Measurements from ENCODE around the gene HASPIN.

GRCh38 chr17:3689262-3690093, 34.2 kb upstream of the HASPIN start:
- TF ChIP-seq SUZ12 (IDR thresholded peaks at IDR 0.05; ENCODE audit: low read length) (no peak), CTCF (IDR thresholded peaks at IDR 0.05; ENCODE audit: control extremely low read depth in 1 of 3, insufficient read depth in 1 of 3, low read depth in 1 of 3, low read length in 3 of 3) (no peak), EZH2 (IDR thresholded peaks at IDR 0.05; ENCODE audit: low read depth, low read length, severe bottlenecking) (no peak), CHD2 (IDR thresholded peaks at IDR 0.05; ENCODE audit: low read length) (no peak), TAF1 (IDR thresholded peaks at IDR 0.05; ENCODE audit: low read depth, low read length) (no peak), JUN (IDR thresholded peaks at IDR 0.05; ENCODE audit: low read depth, low read length) (no peak), ZNF274 (IDR thresholded peaks at IDR 0.05; ENCODE audit: borderline replicate concordance, extremely low read depth, low read length) (no peak), SP2 (IDR thresholded peaks at IDR 0.05; ENCODE audit: low read length) (no peak), POLR2A (IDR thresholded peaks at IDR 0.05; ENCODE audit: control extremely low read depth in 1 of 2, low read depth in 2 of 2, low read length in 2 of 2) (no peak), POLR2AphosphoS5 (IDR thresholded peaks at IDR 0.05; ENCODE audit: low read depth, low read length) (no peak), RBBP5 (IDR thresholded peaks at IDR 0.05; ENCODE audit: borderline replicate concordance, low read depth, low read length) (no peak), MAX (IDR thresholded peaks at IDR 0.05) (no peak), EGR1 (IDR thresholded peaks at IDR 0.05; ENCODE audit: borderline replicate concordance, low read depth, low read length) (no peak), CHD7 (IDR thresholded peaks at IDR 0.05; ENCODE audit: insufficient replicate concordance, low read length) (no peak)

All from H1 (cell line).